Measurements from ENCODE around the gene EIF4H.
"Not testable (repeated sequence)": the region's sequence is repeated elsewhere in the genome, so short reads cannot be mapped to it uniquely, and the experiment has no call there.

DNA sequence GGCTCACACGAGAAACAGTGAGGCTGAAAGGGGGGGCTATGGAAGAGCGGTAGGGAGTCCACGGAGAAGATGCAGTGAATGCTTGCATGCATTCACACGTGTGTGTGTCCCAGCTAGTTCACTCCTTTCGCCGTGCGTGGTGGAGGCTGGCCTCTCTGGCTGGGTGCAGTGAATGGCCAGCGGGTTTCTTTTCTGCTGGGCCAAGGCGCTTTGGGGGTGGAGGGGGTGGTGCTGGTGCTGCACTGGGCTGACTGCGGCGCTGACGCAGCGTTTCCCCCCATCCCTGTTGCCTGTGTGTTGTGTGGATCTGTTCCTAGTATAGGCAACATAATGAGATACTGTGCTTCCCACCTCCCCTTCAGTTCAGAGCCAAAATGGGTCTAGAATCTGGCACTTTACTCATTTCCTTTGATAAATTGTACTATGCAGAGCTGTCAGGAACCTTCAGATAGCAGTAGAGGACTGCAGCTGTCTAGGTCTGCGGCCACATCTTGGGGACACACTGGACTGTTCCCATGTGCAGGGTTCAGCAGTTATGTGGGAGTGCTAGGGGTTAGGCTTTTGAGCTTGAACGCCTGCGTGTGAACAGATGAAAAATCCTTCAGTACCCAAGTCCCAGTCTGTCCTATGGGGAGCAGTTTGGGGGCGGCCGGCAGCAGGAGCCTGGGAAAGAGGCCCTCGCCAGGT, 22.0 kb downstream of the EIF4H start:
- TF ChIP-seq EZH2 (IDR thresholded peaks at IDR 0.05); POLR2AphosphoS5 (IDR thresholded peaks at IDR 0.05; ENCODE audit: borderline replicate concordance, low read depth, low read length): not testable (repeated sequence)

Measured in SK-N-MC (cell line).